Keratinocyte (primary cell): Measurements from ENCODE around the gene ATP9B. TPM values are rescaled to one million over a fixed set of nuclear protein-coding genes. Genes with fewer than 3 reads are reported as not detected.

ENCODE experiments used
- DNase-seq: peaks from one replicate; pipeline ENCODE4 v3.0.0-alpha.2; 2011; ENCODE audit warnings: low read depth, missing footprints, low spot score
- FAIRE-seq: peaks from 2 replicates; lab custom pipeline; 2011; peaks lifted over from hg19 to GRCh38; lab: Jason Lieb, UNC
- H2AFZ ChIP-seq: 2 replicates; pipeline ENCODE4 v1.6.0; 2012; ENCODE audit warnings: low read length, control low read depth, inconsistent platforms; ENCODE audit not compliant: control insufficient read depth
- H3K27ac ChIP-seq: 2 replicates; pipeline ENCODE4 v1.5.1; 2011; ENCODE audit warnings: low read length; ENCODE audit not compliant: control insufficient read depth, insufficient read depth
- H3K27me3 ChIP-seq: 3 replicates; pipeline ENCODE4 v1.6.0; 2011; ENCODE audit warnings: low read length; ENCODE audit not compliant: control insufficient read depth, insufficient read depth; ENCODE audit errors: extremely low read depth
- H3K36me3 ChIP-seq, 2 experiments: 2 replicates in 1 of 2; 3 replicates in 1 of 2; pipeline ENCODE4 v1.5.1; 2011; ENCODE audit warnings: low read length in 2 of 2, mild to moderate bottlenecking in 1 of 2; ENCODE audit not compliant: control insufficient read depth in 2 of 2, insufficient read depth in 2 of 2; ENCODE audit errors: extremely low read depth in 1 of 2
- H3K4me1 ChIP-seq: 3 replicates; pipeline ENCODE4 v1.5.1; 2011; ENCODE audit warnings: low read length; ENCODE audit not compliant: control insufficient read depth, insufficient read depth; ENCODE audit errors: extremely low read depth
- H3K4me2 ChIP-seq: 3 replicates; pipeline ENCODE4 v1.6.0; 2011; ENCODE audit warnings: low read depth, low read length; ENCODE audit not compliant: control insufficient read depth, insufficient read depth; ENCODE audit errors: extremely low read depth
- H3K4me3 ChIP-seq, 3 experiments: fragments of 200-600 bp in 1 of 3; sonication (generic) in 1 of 3; 2 replicates in 2 of 3; 3 replicates in 1 of 3; pipeline ENCODE4 v1.5.1; 2011 to 2016; ENCODE audit warnings: low read length in 3 of 3, mild to moderate bottlenecking in 3 of 3, control low read depth in 2 of 3, inconsistent platforms in 1 of 3, low read depth in 1 of 3, mixed read lengths in 1 of 3, mixed run types in 1 of 3, moderate library complexity in 1 of 3; ENCODE audit not compliant: control insufficient read depth in 2 of 3, insufficient read depth in 2 of 3; ENCODE audit errors: extremely low read depth in 1 of 3
- H3K79me2 ChIP-seq: 2 replicates; pipeline ENCODE4 v1.6.0; 2012; ENCODE audit warnings: low read length; ENCODE audit not compliant: control insufficient read depth, insufficient read depth
- H3K9ac ChIP-seq: 3 replicates; pipeline ENCODE4 v1.6.0; 2011; ENCODE audit warnings: low read length; ENCODE audit not compliant: control insufficient read depth, insufficient read depth; ENCODE audit errors: extremely low read depth
- H3K9me1 ChIP-seq: 3 replicates; pipeline ENCODE4 v1.6.0; 2011; ENCODE audit warnings: low read length; ENCODE audit not compliant: control insufficient read depth, insufficient read depth; ENCODE audit errors: extremely low read depth
- H3K9me3 ChIP-seq: 2 replicates; pipeline ENCODE4 v1.5.1; 2012; ENCODE audit warnings: low read depth, low read length; ENCODE audit not compliant: control insufficient read depth
- H4K20me1 ChIP-seq: 3 replicates; pipeline ENCODE4 v1.6.0; 2011; ENCODE audit warnings: low read length; ENCODE audit not compliant: control insufficient read depth, insufficient read depth; ENCODE audit errors: extremely low read depth
- EZH2 ChIP-seq: IDR thresholded peaks from one replicate; pipeline ENCODE4 v1.6.1; 2012; ENCODE audit warnings: inconsistent platforms, mild to moderate bottlenecking, low read length, moderate library complexity
- dilution Hi-C: fragments of 300-500 bp; cut with MboI; formaldehyde crosslinking; loops from one replicate; pipeline ENCODE4 v1.7.0; 2020; ENCODE audit warnings: low sequenced_read_pairs; ENCODE audit not compliant: extremely low pct_ligation_motif_present
- polyA plus RNA-seq, 5 experiments: library from polyadenylated mRNA; depleted of rRNA in 3 of 5; stranded (reverse) in 3 of 5; stranded (forward) in 1 of 5; unstranded in 1 of 5; fragments of >200 nt; gene quantifications; 1 replicate in 1 of 5; 2 replicates in 3 of 5; 3 replicates in 1 of 5; pipeline versions ENCODE4 v1.2.1 to v1.2.3, GENCODE V29; 2011 to 2012; ENCODE audit warnings: missing spikeins in 2 of 5, low read depth in 1 of 5, low replicate concordance in 1 of 5
- TF ChIP-seq, protein P1 (sequence below), 3 experiments: IDR thresholded peaks in 1 of 3; conservative IDR thresholded peaks in 1 of 3; optimal IDR thresholded peaks in 1 of 3; 2 replicates in 2 of 3; 3 replicates in 1 of 3; pipeline versions ENCODE3 to v1.5.1; 2011; ENCODE audit warnings: low read length in 3 of 3, mild to moderate bottlenecking in 3 of 3, moderate library complexity in 2 of 3, control low read depth in 1 of 3, inconsistent platforms in 1 of 3; ENCODE audit not compliant: insufficient read depth in 2 of 3; ENCODE audit errors: extremely low read depth in 1 of 3

Gene ATP9B
- polyA plus RNA-seq, 1 donor (not counting 4 experiments of a cell fraction or from before 2014, with no cell fraction given): 16.1 TPM

DNA sequence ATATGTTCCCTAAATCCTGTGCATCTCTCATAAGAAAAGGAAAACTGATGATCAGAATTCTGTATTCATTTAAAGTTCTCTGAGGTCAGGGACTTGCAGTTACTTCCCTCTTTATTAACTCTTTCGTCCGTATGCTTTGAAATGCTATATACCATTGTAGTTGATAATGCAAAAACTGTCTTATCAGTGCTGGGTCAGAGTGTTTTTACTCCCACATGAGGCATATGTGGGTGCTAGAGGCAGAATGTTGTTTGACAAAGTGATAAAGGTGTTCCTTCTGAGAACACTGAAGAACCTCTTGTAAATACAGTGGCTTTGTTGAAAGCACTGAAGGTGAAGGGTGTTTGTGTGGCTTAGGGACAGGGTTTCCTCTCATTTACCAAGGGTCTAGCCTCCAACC is 190.0 kb downstream of the ATP9B start:
- H3K4me3 ChIP-seq: no peak overlapping the region
- no peak for FAIRE-seq
- no peak overlapping the region for H2AFZ ChIP-seq
- H4K20me1 ChIP-seq: no peaks in the 10 kb centered on the region
- H3K27ac ChIP-seq: no peak overlapping the region
- no peaks in the 10 kb centered on the region for H3K9me3 ChIP-seq
- H3K27me3 ChIP-seq: no peaks in the 10 kb centered on the region
- H3K9ac ChIP-seq: no peak overlapping the region
- H3K9me1 ChIP-seq: no peaks in the 10 kb centered on the region
- H3K36me3 ChIP-seq: peaks cover 0 to 9% of the 10 kb centered on the region in 2 experiments
- no peak for DNase-seq
- no peaks in the 10 kb centered on the region for H3K79me2 ChIP-seq
- TF ChIP-seq, protein P1, sequence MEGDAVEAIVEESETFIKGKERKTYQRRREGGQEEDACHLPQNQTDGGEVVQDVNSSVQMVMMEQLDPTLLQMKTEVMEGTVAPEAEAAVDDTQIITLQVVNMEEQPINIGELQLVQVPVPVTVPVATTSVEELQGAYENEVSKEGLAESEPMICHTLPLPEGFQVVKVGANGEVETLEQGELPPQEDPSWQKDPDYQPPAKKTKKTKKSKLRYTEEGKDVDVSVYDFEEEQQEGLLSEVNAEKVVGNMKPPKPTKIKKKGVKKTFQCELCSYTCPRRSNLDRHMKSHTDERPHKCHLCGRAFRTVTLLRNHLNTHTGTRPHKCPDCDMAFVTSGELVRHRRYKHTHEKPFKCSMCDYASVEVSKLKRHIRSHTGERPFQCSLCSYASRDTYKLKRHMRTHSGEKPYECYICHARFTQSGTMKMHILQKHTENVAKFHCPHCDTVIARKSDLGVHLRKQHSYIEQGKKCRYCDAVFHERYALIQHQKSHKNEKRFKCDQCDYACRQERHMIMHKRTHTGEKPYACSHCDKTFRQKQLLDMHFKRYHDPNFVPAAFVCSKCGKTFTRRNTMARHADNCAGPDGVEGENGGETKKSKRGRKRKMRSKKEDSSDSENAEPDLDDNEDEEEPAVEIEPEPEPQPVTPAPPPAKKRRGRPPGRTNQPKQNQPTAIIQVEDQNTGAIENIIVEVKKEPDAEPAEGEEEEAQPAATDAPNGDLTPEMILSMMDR (optimal IDR thresholded peaks at IDR 0.05 in 1 of 3, IDR thresholded peaks at IDR 0.05 in 1 of 3, conservative IDR thresholded peaks at IDR 0.05 in 1 of 3; ENCODE audit: extremely low read depth in 1 of 3, insufficient read depth in 2 of 3, low read length in 3 of 3): no peak
- H3K4me2 ChIP-seq: no peak overlapping the region
- dilution Hi-C loops: no loop called here
- H3K4me1 ChIP-seq: no peaks in the 10 kb centered on the region

DNA sequence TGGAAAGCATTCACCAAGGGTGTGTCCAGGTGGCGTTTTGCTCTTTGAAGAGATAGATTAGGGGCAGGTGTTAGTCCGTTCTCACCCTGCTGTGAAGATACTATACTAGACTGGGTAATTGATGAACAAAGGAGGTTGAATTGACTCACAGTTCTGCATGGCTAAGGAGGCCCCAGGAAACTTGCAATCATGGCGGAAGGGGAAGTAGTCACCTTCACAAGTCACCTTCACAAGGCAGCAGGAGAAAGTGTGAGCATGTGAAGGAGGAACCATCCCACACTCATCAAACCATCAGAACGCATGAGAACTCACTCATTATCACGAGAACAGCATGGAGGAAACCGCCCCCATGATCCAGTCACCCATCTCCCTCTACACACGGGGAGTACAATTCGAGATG is 190.8 kb downstream of the ATP9B start:
- dilution Hi-C loops: no loop called here
- FAIRE-seq: no peak
- no peak for TF ChIP-seq EZH2
- TF ChIP-seq, protein P1 (optimal IDR thresholded peaks at IDR 0.05 in 1 of 3, IDR thresholded peaks at IDR 0.05 in 1 of 3, conservative IDR thresholded peaks at IDR 0.05 in 1 of 3; ENCODE audit: extremely low read depth in 1 of 3, insufficient read depth in 2 of 3, low read length in 3 of 3): no peak

More for the DNA sequence above, 190.8 kb downstream of the ATP9B start:
- Histone ChIP-seq H3K36me3 (peaks cover 0 to 5% of the 10 kb centered on the region in 2 experiments), H3K4me2 (no peak overlapping the region), H3K9me1 (no peaks in the 10 kb centered on the region), H3K4me1 (no peaks in the 10 kb centered on the region), H3K9ac (no peak overlapping the region), H2AFZ (no peak overlapping the region), H3K9me3 (no peaks in the 10 kb centered on the region), H4K20me1 (no peaks in the 10 kb centered on the region), H3K4me3 (no peak overlapping the region), H3K27me3 (no peaks in the 10 kb centered on the region), H3K27ac (no peak overlapping the region), H3K79me2 (no peaks in the 10 kb centered on the region)
- no peak for DNase-seq
